ENCODE measurements around the gene NPHS2. TPM values are rescaled to one million over a fixed set of nuclear protein-coding genes. Genes with fewer than 3 reads are reported as not detected.

Gene NPHS2
- total RNA-seq, 6 experiments from 2014 or later, result not detected

DNA sequence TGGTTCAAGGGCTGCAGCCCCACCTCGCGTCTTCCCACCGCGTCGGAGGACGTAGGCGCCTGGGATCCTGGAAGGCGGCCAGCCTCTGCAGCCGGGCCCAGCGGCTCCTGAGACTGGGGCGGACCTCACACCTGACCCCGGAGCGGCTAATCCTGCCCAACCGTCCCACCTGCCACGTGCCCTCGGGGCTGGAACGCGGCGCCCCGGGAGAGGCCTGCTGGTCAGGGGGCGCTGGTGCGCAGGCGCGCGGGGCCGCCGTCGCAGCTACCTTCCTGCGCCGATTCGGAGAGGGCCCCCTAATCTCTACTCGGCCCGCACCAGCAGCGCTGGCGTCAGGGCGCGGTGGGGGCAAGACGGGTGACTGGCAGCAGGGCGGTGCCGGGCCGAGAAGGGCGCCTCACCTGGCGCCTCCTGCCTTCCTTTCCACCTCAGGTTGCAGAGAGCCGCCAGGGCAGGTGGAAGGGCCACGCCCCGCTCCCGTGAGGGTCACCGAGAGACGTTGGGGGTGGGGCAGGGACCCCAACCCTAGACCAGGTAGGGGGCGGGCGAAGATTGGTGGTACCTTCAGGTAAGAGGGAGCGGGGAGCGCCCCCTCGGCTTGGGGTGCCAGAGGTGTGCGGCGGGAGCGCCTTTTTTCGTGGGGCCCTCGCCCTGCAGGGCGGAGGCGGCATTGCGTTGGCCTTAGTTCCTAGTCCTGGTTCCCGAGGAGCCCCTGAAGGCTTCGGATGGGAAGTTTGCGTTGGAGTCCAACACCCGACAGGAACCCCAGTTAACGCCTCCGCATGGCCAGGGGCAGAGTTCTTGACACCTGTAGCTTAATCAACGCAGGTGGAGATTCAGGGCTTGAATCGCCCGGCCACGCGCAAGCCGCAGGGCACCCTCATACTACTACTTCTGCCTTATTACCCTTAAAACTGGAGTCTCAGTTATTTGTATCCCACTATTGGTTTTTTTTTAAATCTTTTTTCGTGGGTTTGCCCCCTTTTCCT lies 16.1 kb upstream of the NPHS2 start, which contains the start of gene TDRD5:
TDRD5 (plus strand) TSS at position 241 of the 989 bp plus-strand sequence. CDS start 784 bp downstream, outside the sequence.
- H3K4me3 Mint-ChIP-seq, result no peak within 1 kb of the TSS
- H3K4me1 Mint-ChIP-seq (ENCODE audit: low read depth), result no peaks in the 10 kb centered on the region

DNA sequence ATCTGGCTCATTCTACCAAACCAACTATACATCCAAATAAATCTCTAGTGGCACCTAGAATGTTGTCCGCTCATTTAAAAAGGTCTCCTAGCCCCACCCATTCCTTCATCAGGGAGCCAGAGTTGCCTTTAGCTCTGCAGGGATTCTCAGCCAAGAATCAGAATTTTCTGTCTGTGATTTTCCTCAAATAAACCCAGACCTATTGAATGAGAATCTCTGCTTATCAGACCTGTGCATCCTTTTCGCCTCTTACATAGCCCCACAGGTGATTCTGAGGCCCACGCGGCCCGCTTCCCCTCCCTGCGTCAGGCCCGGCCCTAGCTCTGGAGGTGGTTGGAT lies 15.5 kb upstream of the NPHS2 start:
- Mint-ChIP-seq H3K9me3 (no peaks in the 10 kb centered on the region), H3K27ac (no peak overlapping the region), H3K36me3 (ENCODE audit: low read depth) (no peaks in the 10 kb centered on the region), H3K27me3 (ENCODE audit: insufficient read depth) (peaks cover 9% of the 10 kb centered on the region), H3K4me3 (no peak overlapping the region), H3K4me1 (ENCODE audit: low read depth) (no peaks in the 10 kb centered on the region)
- TF ChIP-seq, protein P1, sequence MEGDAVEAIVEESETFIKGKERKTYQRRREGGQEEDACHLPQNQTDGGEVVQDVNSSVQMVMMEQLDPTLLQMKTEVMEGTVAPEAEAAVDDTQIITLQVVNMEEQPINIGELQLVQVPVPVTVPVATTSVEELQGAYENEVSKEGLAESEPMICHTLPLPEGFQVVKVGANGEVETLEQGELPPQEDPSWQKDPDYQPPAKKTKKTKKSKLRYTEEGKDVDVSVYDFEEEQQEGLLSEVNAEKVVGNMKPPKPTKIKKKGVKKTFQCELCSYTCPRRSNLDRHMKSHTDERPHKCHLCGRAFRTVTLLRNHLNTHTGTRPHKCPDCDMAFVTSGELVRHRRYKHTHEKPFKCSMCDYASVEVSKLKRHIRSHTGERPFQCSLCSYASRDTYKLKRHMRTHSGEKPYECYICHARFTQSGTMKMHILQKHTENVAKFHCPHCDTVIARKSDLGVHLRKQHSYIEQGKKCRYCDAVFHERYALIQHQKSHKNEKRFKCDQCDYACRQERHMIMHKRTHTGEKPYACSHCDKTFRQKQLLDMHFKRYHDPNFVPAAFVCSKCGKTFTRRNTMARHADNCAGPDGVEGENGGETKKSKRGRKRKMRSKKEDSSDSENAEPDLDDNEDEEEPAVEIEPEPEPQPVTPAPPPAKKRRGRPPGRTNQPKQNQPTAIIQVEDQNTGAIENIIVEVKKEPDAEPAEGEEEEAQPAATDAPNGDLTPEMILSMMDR (IDR thresholded peaks at IDR 0.05), result no peak
- no peak for DNase-seq

More for the DNA sequence above, 16.1 kb upstream of the NPHS2 start, which contains the start of gene TDRD5:
- Mint-ChIP-seq H3K27me3 (ENCODE audit: insufficient read depth) (peaks cover 9% of the 10 kb centered on the region), H3K27ac (no peak within 1 kb of the TSS), H3K36me3 (ENCODE audit: low read depth) (no peaks in the 10 kb centered on the region), H3K9me3 (no peaks in the 10 kb centered on the region)
- DNase-seq, result no peak
- TF ChIP-seq, protein P1 (IDR thresholded peaks at IDR 0.05), result no peak

- Mint-ChIP-seq H3K4me1 (ENCODE audit: low read depth) (no peaks in the 10 kb centered on the region), H3K36me3 (ENCODE audit: low read depth) (no peaks in the 10 kb centered on the region), H3K27ac (no peak overlapping the region), H3K9me3 (no peaks in the 10 kb centered on the region), H3K4me3 (no peak overlapping the region), H3K27me3 (ENCODE audit: insufficient read depth) (peaks cover 9% of the 10 kb centered on the region)
- TF ChIP-seq, protein P1 (IDR thresholded peaks at IDR 0.05), result no peak
- DNase-seq, result no peak
Measured at GRCh38 chr1:179590671-179591070, 14.9 kb upstream of the NPHS2 start.

DNA sequence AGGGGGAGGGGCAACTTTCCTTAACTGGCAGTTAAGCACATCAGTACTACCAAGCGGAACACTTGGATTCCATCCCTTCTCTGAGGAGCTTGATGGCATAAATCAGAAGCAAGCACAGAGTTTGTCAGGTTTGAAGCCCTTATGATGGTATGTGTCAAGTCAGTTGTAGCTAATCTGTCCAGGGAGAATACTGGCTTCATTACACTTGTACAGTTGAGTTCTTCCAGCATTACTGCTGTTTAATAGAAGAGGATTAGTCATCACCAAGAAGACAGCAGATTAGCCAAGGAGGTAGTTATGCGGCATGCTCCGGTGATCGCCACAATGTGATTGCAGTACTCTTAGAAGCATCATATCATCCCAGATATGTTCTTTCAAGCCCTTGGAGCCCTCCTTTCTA lies 13.8 kb upstream of the NPHS2 start:
- peaks cover 15% of the 10 kb centered on the region for H3K27me3 Mint-ChIP-seq (ENCODE audit: insufficient read depth)
- H3K4me3 Mint-ChIP-seq, result no peak overlapping the region
- H3K36me3 Mint-ChIP-seq (ENCODE audit: low read depth), result no peaks in the 10 kb centered on the region
- H3K9me3 Mint-ChIP-seq, result no peaks in the 10 kb centered on the region
- H3K27ac Mint-ChIP-seq, result no peak overlapping the region
- no peak for DNase-seq
- TF ChIP-seq, protein P1 (IDR thresholded peaks at IDR 0.05), result no peak
- no peaks in the 10 kb centered on the region for H3K4me1 Mint-ChIP-seq (ENCODE audit: low read depth)

DNA sequence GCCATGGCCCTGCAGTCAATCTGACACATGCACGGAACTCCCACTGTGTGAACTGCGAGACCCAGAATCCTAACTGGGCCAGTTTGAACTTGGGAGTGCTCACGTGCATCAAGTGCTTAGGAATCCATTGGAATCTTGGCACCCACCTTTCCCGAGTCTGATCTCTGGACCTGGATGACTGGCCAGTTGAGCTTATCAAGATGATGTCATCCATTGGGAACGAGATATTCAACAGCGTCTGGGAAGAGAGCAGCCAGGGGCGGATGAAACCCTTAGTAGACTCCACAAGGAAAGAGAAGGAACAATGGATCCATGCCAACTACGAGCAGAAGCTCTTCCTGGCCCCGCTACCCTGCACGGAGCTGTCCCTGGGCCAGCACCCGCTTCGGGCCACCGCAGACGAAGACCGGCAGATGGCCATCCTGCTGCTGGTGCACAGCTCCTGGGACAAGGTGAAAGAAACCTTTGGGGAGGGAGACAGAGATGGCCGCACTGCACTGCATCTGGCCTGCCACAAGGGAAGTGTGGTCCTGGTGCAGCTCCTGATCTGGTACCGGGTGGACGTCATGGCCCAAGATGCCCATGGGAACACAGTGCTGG lies 12.8 kb upstream of the NPHS2 start:
- H3K4me1 Mint-ChIP-seq (ENCODE audit: low read depth), result no peaks in the 10 kb centered on the region
- TF ChIP-seq, protein P1 (IDR thresholded peaks at IDR 0.05), result no peak
- H3K27ac Mint-ChIP-seq, result no peak overlapping the region
- H3K9me3 Mint-ChIP-seq, result no peaks in the 10 kb centered on the region
- no peak for DNase-seq
- no peaks in the 10 kb centered on the region for H3K36me3 Mint-ChIP-seq (ENCODE audit: low read depth)
- H3K27me3 Mint-ChIP-seq (ENCODE audit: insufficient read depth), result peaks cover 15% of the 10 kb centered on the region
- no peak overlapping the region for H3K4me3 Mint-ChIP-seq
